HepG2 (cell line): ENCODE measurements around the gene SEMA3G. TPM values are rescaled to one million over a fixed set of nuclear protein-coding genes. Genes with fewer than 3 reads are reported as not detected.
A peak's percentile ranks its signal among the peaks of the same experiment; 100 is the strongest.

Source experiments
- CBX1 ChIP-seq: IDR thresholded peaks from one replicate; pipeline ENCODE4 v1.6.1; 2016; ENCODE audit warnings: antibody characterized with exemption, low read depth
- FOXP1 ChIP-seq, 2 experiments: fragments of 450-650 bp in 1 of 2; IDR thresholded peaks; 2 replicates each; pipeline ENCODE4 v1.6.1; 2017 to 2018; ENCODE audit warnings: antibody characterized with exemption in 1 of 2
- GATAD1 ChIP-seq: IDR thresholded peaks from 2 replicates; pipeline ENCODE4 v1.6.1; 2016; ENCODE audit warnings: missing genetic modification reagents, missing compliant biosample characterization
- IRF1 ChIP-seq: sonication (generic); formaldehyde crosslinking; IDR thresholded peaks from 2 replicates; pipeline ENCODE4 v1.4.0; 2020; ENCODE audit warnings: low read depth, mild to moderate bottlenecking, missing genetic modification reagents
- IRF9 ChIP-seq: sonication (generic); formaldehyde crosslinking; IDR thresholded peaks from 2 replicates; pipeline ENCODE4 v1.8.0; 2022; ENCODE audit warnings: missing genetic modification reagents, mild to moderate bottlenecking, borderline replicate concordance
- KDM5B ChIP-seq: sonication (generic); formaldehyde crosslinking; IDR thresholded peaks from 2 replicates; pipeline ENCODE4 v1.4.0; 2020; ENCODE audit warnings: missing genetic modification reagents, mild to moderate bottlenecking, borderline replicate concordance
- MED13 ChIP-seq: sonication (generic); formaldehyde crosslinking; IDR thresholded peaks from 2 replicates; pipeline ENCODE4 v1.5.0; 2020; ENCODE audit warnings: missing genetic modification reagents
- NR2F1 ChIP-seq, 2 experiments: fragments of 450-650 bp in 1 of 2; formaldehyde crosslinking in 1 of 2; IDR thresholded peaks; 2 replicates each; pipeline versions ENCODE4 v1.5.0 to v1.6.1; 2016 to 2020; ENCODE audit warnings: mild to moderate bottlenecking in 1 of 2, missing compliant biosample characterization in 1 of 2, missing genetic modification reagents in 1 of 2, moderate library complexity in 1 of 2
- PAF1 ChIP-seq: IDR thresholded peaks from 2 replicates; pipeline ENCODE4 v1.6.1; 2016; ENCODE audit warnings: missing genetic modification reagents, missing compliant biosample characterization
- SP2 ChIP-seq: sonication (generic); formaldehyde crosslinking; IDR thresholded peaks from 2 replicates; pipeline ENCODE4 v1.5.1; 2020; ENCODE audit warnings: mild to moderate bottlenecking, missing genetic modification reagents
- TCF12 ChIP-seq, 2 experiments: fragments of 450-650 bp in 1 of 2; sonication (generic) in 1 of 2; formaldehyde crosslinking in 1 of 2; IDR thresholded peaks; 2 replicates each; pipeline versions ENCODE4 v1.6.1 to v1.8.0; 2017 to 2022; ENCODE audit warnings: antibody characterized with exemption in 1 of 2, mild to moderate bottlenecking in 1 of 2, missing genetic modification reagents in 1 of 2, moderate library complexity in 1 of 2
- ZBED4 ChIP-seq: sonication (generic); formaldehyde crosslinking; IDR thresholded peaks from 2 replicates; pipeline ENCODE4 v1.4.0; 2020; ENCODE audit warnings: missing genetic modification reagents, borderline replicate concordance
- ZBTB21 ChIP-seq: sonication (generic); formaldehyde crosslinking; IDR thresholded peaks from 2 replicates; pipeline ENCODE4 v1.4.0; 2020; ENCODE audit warnings: missing genetic modification reagents
- ZEB1 ChIP-seq: IDR thresholded peaks from 2 replicates; pipeline ENCODE4 v1.6.1; 2012; ENCODE audit warnings: mild to moderate bottlenecking, low read depth, inconsistent platforms; ENCODE audit not compliant: insufficient replicate concordance
- ZFAT ChIP-seq: sonication (generic); formaldehyde crosslinking; conservative IDR thresholded peaks from 2 replicates; pipeline ENCODE4 v1.8.1; 2023; ENCODE audit warnings: missing genetic modification reagents, inconsistent platforms
- ZFP36L2 ChIP-seq: sonication (generic); formaldehyde crosslinking; IDR thresholded peaks from 2 replicates; pipeline ENCODE4 v1.4.0; 2020; ENCODE audit warnings: missing genetic modification reagents
- ZFP41 ChIP-seq: sonication (generic); formaldehyde crosslinking; IDR thresholded peaks from 2 replicates; pipeline ENCODE4 v1.4.0; 2020; ENCODE audit warnings: mild to moderate bottlenecking, missing genetic modification reagents, borderline replicate concordance
- ZMYM4 ChIP-seq: sonication (generic); formaldehyde crosslinking; IDR thresholded peaks from 2 replicates; pipeline ENCODE4 v1.8.1; 2023; ENCODE audit warnings: mild to moderate bottlenecking, missing genetic modification reagents
- ZNF430 ChIP-seq: sonication (generic); formaldehyde crosslinking; IDR thresholded peaks from 2 replicates; pipeline ENCODE4 v1.9.0; 2021; ENCODE audit warnings: mild to moderate bottlenecking, missing genetic modification reagents
- ZNF530 ChIP-seq: sonication (generic); formaldehyde crosslinking; IDR thresholded peaks from 2 replicates; pipeline ENCODE4 v1.5.0; 2020; ENCODE audit warnings: low read depth, mild to moderate bottlenecking, missing genetic modification reagents
- ZNF580 ChIP-seq: IDR thresholded peaks from 2 replicates; pipeline ENCODE4 v1.6.1; 2016; ENCODE audit warnings: low read depth, borderline replicate concordance
- ZNF660 ChIP-seq: sonication (generic); formaldehyde crosslinking; IDR thresholded peaks from 2 replicates; pipeline ENCODE4 v1.5.1; 2020; ENCODE audit warnings: mild to moderate bottlenecking, low read depth, missing genetic modification reagents, borderline replicate concordance
- ZNF709 ChIP-seq: sonication (generic); formaldehyde crosslinking; IDR thresholded peaks from 2 replicates; pipeline ENCODE4 v1.5.0; 2020; ENCODE audit warnings: mild to moderate bottlenecking, missing genetic modification reagents
- ZNF746 ChIP-seq: sonication (generic); formaldehyde crosslinking; IDR thresholded peaks from 2 replicates; pipeline ENCODE4 v1.8.0; 2022; ENCODE audit warnings: mild to moderate bottlenecking, missing genetic modification reagents
- polyA plus RNA-seq, 8 experiments: library from polyadenylated mRNA; depleted of rRNA in 3 of 8; stranded (reverse) in 7 of 8; unstranded in 1 of 8; fragments of >200 nt; fragmentation: Illumina TruSeq in 4 of 8; extraction: Trizol in 4 of 8; gene quantifications; 2 replicates each; pipeline versions ENCODE4 v1.2.1 to v1.2.3, GENCODE V29; 2011 to 2016; ENCODE audit warnings: low read depth in 4 of 8, missing spikeins in 1 of 8, mixed read lengths in 1 of 8; ENCODE audit not compliant: insufficient read depth in 1 of 8
- total RNA-seq, 5 experiments: library from RNA; depleted of rRNA; stranded (reverse); fragments of >200 nt; fragmentation: Illumina TruSeq; extraction: Trizol; gene quantifications; 2 replicates each; pipeline ENCODE4 v1.2.3, GENCODE V29; 2016; ENCODE audit warnings: low read depth in 1 of 5

SEMA3G gene
- total and polyA plus RNA-seq, 2 of the 13 experiments (the other 11 are each of a cell fraction or from before 2014, with no cell fraction given): 6.1 to 8.3 TPM

- no peak for TF ChIP-seq ZNF430 (CRISPR knock-in tag)
- TF ChIP-seq ZFP41 (CRISPR knock-in tag): no peak
- no peak for TF ChIP-seq ZBED4 (CRISPR knock-in tag)
- TF ChIP-seq ZFAT (CRISPR knock-in tag): no peak
- no peak for TF ChIP-seq ZNF660 (CRISPR knock-in tag)
- TF ChIP-seq ZNF530 (CRISPR knock-in tag): no peak
- no peak for TF ChIP-seq TCF12 (IDR thresholded peaks at IDR 0.05)
- TF ChIP-seq TCF12 (CRISPR knock-in tag; IDR thresholded peaks at IDR 0.05): no peak
- no peak for TF ChIP-seq IRF9 (CRISPR knock-in tag)
- no peak for TF ChIP-seq ZEB1
- TF ChIP-seq PAF1 (CRISPR knock-in tag): no peak
- TF ChIP-seq ZBTB21 (CRISPR knock-in tag): no peak
- no peak for TF ChIP-seq CBX1
- TF ChIP-seq ZMYM4 (CRISPR knock-in tag): no peak
- no peak for TF ChIP-seq MED13
- TF ChIP-seq IRF1 (CRISPR knock-in tag): no peak
- TF ChIP-seq KDM5B (CRISPR knock-in tag): peak; percentile 23; the same call in 1 of the 2 replicates
- TF ChIP-seq GATAD1 (CRISPR knock-in tag): peak; percentile 55
- TF ChIP-seq FOXP1 (IDR thresholded peaks at IDR 0.05): no peak
- TF ChIP-seq FOXP1 (CRISPR knock-in tag; IDR thresholded peaks at IDR 0.05): 0 out of 2 replicates have a peak, but pooled peaks have one; percentile 9
- no peak for TF ChIP-seq ZNF709 (CRISPR knock-in tag)
- TF ChIP-seq NR2F1 (CRISPR knock-in tag; IDR thresholded peaks at IDR 0.05): no peak
- no peak for TF ChIP-seq ZNF580 (CRISPR knock-in tag)
- no peak for TF ChIP-seq ZFP36L2 (CRISPR knock-in tag)
- no peak for TF ChIP-seq ZNF746 (CRISPR knock-in tag)
- TF ChIP-seq SP2: 0 out of 2 replicates have a peak, but pooled peaks have one; percentile 38
These were observed 2.0 kb upstream of the SEMA3G start (continued) for GRCh38 chr3:52446631-52447511.
